Psoas muscle (tissue), 8 donors: ENCODE results near the gene COL15A1. TPM values are rescaled to one million over a fixed set of nuclear protein-coding genes. Genes with fewer than 3 reads are reported as not detected.

Source experiments
- ATAC-seq, 4 donors: fragments of 200-7000 bp; cut with Tn5 transposase; one replicate each; pipeline ENCODE4 v1.9.1; 2020; ENCODE audit warnings: moderate library complexity in 3 of 4, mild to moderate bottlenecking in 2 of 4
- DNase-seq, 2 donors: peaks; one replicate each; pipeline ENCODE4 v3.0.0-alpha.2; 2020
- H3K27ac ChIP-seq: fragments of 200-600 bp; one replicate; pipeline ENCODE4 v1.8.0; 2022
- H3K27me3 ChIP-seq, 3 donors: fragments of 200-600 bp in 1 of 3; one replicate each; pipeline versions ENCODE4 v1.6.1 to v1.8.0; 2013 to 2022; ENCODE audit warnings: low read length in 2 of 3, mild to moderate bottlenecking in 2 of 3, moderate library complexity in 1 of 3; ENCODE audit not compliant: insufficient read depth in 3 of 3
- H3K36me3 ChIP-seq, 2 donors: fragments of 200-600 bp in 1 of 2; one replicate each; pipeline versions ENCODE4 v1.6.1 to v1.8.0; 2013 to 2022; ENCODE audit warnings: low read depth in 1 of 2, mild to moderate bottlenecking in 1 of 2, moderate library complexity in 1 of 2; ENCODE audit not compliant: insufficient read depth in 1 of 2
- H3K4me1 ChIP-seq: fragments of 200-600 bp; one replicate; pipeline ENCODE4 v1.8.0; 2022
- H3K4me3 ChIP-seq: fragments of 200-600 bp; one replicate; pipeline ENCODE4 v1.8.0; 2022; ENCODE audit warnings: mild to moderate bottlenecking
- H3K9me3 ChIP-seq: fragments of 200-600 bp; one replicate; pipeline ENCODE4 v1.8.0; 2022
- WGBS, 3 donors: extraction: QIAGEN DNeasy Blood & Tissue Kit; methylation state at CpG; one replicate each; pipeline versions ENCODE4 v1.1.6 to v1.1.7; 2013; 5-methylcytosine and 5-hydroxymethylcytosine counted together
- intact Hi-C, 2 donors: fragments of 100-400 bp; cut with DNase I; formaldehyde crosslinking; loops; one replicate each; pipeline versions ENCODE4 v1.11.0 to v1.14.2; 2022
- polyA plus RNA-seq, 3 donors: library from polyadenylated mRNA; stranded (reverse); fragments of 200-250 nt; gene quantifications; one replicate each; pipeline ENCODE4 v1.2.3, GENCODE V29; 2013
- total RNA-seq, 4 donors: library from RNA; stranded (reverse); fragmentation: NEBNext Ultra II Directional in 2 of 4; extraction: Animal tissue kit (Norgen Biotek cat#: 25700) in 2 of 4; gene quantifications; one replicate each; pipeline versions ENCODE4 v1.2.1 to v1.2.4, GENCODE V29; 2021 to 2023
- TF ChIP-seq, protein P1 (sequence below): fragments of 200-600 bp; IDR thresholded peaks from one replicate; pipeline ENCODE4 v1.8.0; 2022; ENCODE audit warnings: antibody characterized with exemption
- donor health status: healthy with polysubstance abuse.
- donor health status: DM: no; HTN: no; CAD: no; lungs with moderate emphysema.
- donor health status: Bipolar disorder and iron deficiency.
- donor health status: healthy.
- donor health status: DM: yes; HTN: yes; CAD: no.
- donor health status: DM: no; HTN: no; CAD: no.
- donor health status: DM: no; HTN: no; CAD: no.
- donor health status: DM: yes; HTN: yes; CAD: no.

COL15A1 gene
- total and polyA plus RNA-seq, 7 donors = 2.9 to 34.7 (median 7.5) TPM

DNA sequence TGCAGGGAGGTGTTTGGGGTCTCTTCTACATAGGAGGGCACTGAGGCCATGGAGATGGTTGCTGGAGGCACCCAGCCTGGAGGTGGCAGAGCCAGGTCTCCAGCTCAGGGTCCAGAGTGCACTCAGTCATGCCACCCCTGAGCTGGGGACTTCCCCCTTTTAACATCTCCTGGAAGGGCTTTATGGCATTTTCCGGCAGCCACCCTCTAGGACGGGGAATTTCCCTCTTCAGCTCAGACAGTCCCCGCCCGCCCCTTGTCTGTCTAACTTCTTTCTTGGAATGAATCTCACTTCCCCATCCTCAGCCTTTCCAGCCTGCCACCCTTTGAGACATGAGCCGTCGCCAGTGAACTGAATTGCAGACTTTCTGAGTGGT lies 49.9 kb downstream of the COL15A1 start:
- peaks cover 0 to 3% (median 0%) of the 10 kb centered on the region in 3 donors for H3K27me3 ChIP-seq
- intact Hi-C loops = no loop called here
- H3K4me1 ChIP-seq = peaks cover 3% of the 10 kb centered on the region
- DNase-seq = no peak
- WGBS, 3 donors = 49 to 58% (median 55%) methylated on average over 6 of the region's 6 CpGs
- H3K36me3 ChIP-seq = no peaks in the 10 kb centered on the region
- ATAC-seq = no peak
- H3K27ac ChIP-seq = no peak overlapping the region
- no peaks in the 10 kb centered on the region for H3K9me3 ChIP-seq
- no peak overlapping the region for H3K4me3 ChIP-seq
- TF ChIP-seq, protein P1, sequence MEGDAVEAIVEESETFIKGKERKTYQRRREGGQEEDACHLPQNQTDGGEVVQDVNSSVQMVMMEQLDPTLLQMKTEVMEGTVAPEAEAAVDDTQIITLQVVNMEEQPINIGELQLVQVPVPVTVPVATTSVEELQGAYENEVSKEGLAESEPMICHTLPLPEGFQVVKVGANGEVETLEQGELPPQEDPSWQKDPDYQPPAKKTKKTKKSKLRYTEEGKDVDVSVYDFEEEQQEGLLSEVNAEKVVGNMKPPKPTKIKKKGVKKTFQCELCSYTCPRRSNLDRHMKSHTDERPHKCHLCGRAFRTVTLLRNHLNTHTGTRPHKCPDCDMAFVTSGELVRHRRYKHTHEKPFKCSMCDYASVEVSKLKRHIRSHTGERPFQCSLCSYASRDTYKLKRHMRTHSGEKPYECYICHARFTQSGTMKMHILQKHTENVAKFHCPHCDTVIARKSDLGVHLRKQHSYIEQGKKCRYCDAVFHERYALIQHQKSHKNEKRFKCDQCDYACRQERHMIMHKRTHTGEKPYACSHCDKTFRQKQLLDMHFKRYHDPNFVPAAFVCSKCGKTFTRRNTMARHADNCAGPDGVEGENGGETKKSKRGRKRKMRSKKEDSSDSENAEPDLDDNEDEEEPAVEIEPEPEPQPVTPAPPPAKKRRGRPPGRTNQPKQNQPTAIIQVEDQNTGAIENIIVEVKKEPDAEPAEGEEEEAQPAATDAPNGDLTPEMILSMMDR = no peak

DNA sequence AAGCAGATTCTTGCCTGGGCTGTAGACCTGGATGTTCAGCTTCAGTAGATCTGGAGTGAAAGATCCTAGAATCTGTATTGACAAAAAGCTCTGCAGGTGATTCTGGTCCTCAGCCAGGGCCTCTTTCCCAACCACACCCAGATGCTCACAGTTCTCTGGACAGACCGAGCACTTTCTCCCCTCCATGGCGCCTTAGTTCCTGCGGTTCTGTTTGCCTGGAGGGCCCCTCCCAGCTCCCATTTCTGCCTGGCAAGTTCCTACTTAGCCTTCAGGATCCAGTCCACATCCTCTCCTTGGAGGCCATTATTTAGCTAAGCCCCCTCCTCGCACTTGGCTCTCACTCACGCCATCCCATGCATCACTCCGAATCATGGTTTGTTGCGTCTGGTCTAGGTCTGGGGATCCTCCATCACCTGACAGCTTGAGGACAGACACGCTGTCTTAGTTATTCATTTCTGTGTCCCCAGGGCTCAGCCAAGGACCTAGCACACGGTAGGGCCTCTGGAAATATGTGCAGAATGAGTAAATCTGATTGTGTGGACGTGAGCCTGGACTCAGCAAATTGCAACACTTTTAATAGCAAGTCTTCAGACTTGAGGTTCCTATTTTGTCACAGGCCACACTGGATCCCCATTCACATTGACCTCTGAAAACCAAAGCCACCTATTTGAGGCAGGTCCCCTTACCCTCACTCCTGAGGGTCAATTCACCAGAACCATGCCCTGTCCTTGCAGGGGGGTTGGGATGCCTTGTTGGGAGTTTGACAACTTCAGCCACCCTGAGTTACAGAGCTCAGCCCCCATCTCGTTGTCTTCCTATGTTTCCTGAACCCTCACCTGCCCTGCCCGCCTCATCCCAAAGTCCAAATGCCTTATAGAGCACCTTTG lies 50.7 kb downstream of the COL15A1 start:
- peaks cover 0 to 6% (median 0%) of the 10 kb centered on the region in 3 donors for H3K27me3 ChIP-seq
- H3K4me1 ChIP-seq = peaks cover 11% of the 10 kb centered on the region
- 71 to 82% (median 74%) methylated on average over 11 to 12 of the region's 12 CpGs for WGBS, 3 donors
- no peaks in the 10 kb centered on the region for H3K36me3 ChIP-seq
- no peak overlapping the region for H3K4me3 ChIP-seq
- DNase-seq (no peak), ATAC-seq (no peak)
- TF ChIP-seq, protein P1 = no peak
- intact Hi-C loops = no loop called here
- H3K27ac ChIP-seq = no peak overlapping the region
- no peaks in the 10 kb centered on the region for H3K9me3 ChIP-seq

DNA sequence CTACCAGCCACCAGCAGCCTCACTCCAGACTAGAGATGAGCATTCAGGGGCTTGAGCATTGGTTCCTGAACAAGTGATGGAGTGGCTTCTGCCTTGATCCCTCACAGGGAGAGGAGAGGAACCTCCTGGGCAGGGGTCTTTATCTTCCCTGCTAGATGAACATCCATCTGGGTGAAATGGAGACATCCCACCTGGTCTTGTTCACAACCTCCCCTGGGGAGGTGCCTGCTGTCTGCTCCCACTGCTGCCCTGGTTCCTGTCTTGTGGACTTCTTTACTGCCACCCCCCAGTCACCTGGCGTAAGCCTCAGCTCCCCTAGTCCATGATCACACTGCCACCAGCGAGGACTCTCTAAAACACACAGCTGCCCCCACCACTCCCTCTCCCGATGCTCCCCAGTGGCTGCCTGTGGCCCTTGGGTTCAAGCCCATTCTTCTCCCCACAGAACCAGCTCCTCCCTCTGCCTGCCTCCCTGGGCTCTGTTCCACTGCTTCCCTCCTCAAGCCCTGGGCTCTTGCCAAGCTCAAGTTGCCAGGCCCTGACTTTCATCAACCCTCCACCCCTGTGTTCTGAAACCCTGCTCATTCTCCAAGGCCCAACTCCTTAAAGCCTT lies 51.5 kb downstream of the COL15A1 start:
- Histone ChIP-seq H3K27ac (no peak overlapping the region), H3K4me3 (no peak overlapping the region), H3K27me3 (peaks cover 0 to 6% (median 0%) of the 10 kb centered on the region in 3 donors), H3K36me3 (no peaks in the 10 kb centered on the region), H3K9me3 (no peaks in the 10 kb centered on the region), H3K4me1 (peaks cover 11% of the 10 kb centered on the region)
- peak in 1 of 2 donors; percentile 63 for DNase-seq
- intact Hi-C loops = no loop called here
- ATAC-seq = no peak
- WGBS, 3 donors = 36 to 67% (median 38%) methylated on average over 3 of the region's 3 CpGs
- TF ChIP-seq, protein P1 = no peak

DNA sequence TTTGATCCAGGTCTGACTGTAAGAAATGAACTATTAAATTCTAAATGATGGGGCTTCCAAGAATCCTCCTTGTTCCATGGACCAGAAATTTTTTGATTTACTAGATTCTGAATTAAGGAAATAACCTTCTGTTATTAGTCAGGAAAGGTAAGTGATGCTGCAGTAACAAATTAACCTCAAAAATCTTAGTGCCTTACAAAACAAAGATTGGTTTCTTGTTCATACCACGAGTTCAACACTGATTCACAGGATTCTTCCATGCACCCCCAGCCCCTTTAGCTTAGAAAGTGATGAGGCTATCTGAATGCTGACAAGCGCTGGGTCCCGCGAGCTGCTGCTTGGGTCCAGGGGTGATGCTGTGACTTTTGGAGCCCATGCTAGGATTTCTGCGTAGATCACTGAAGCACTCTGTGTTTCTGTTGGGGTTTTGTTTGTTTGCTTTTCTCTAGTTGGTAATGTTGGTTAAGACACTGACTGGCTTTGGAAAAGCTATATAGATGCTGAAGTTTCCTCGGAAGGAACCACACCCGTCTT lies 52.3 kb downstream of the COL15A1 start:
- TF ChIP-seq, protein P1 = no peak
- ATAC-seq (no peak), DNase-seq (no peak)
- intact Hi-C loops = no loop called here
- H3K9me3 ChIP-seq = no peaks in the 10 kb centered on the region
- H3K27ac ChIP-seq = no peak overlapping the region
- H3K27me3 ChIP-seq = peaks cover 0 to 6% (median 0%) of the 10 kb centered on the region in 3 donors
- H3K4me3 ChIP-seq = no peak overlapping the region
- no peaks in the 10 kb centered on the region for H3K36me3 ChIP-seq
- 92 to 94% (median 93%) methylated on average over 7 of the region's 7 CpGs for WGBS, 3 donors
- peaks cover 11% of the 10 kb centered on the region for H3K4me1 ChIP-seq
